Hindlimb muscle (tissue), 1 donor: ENCODE results near the gene SPSB3. TPM values are rescaled to one million over a fixed set of nuclear protein-coding genes. Genes with fewer than 3 reads are reported as not detected.

Experiments
- DNase-seq: peaks from one replicate; pipeline ENCODE4 v3.0.0-alpha.2; 2013
- polyA plus RNA-seq: library from polyadenylated mRNA; unstranded; fragments of 120-200 nt; gene quantifications from one replicate; pipeline ENCODE4 v1.2.1, GENCODE V29; 2013; ENCODE audit not compliant: insufficient read length

SPSB3 gene
- polyA plus RNA-seq, 1 donor = 30.5 TPM

DNA sequence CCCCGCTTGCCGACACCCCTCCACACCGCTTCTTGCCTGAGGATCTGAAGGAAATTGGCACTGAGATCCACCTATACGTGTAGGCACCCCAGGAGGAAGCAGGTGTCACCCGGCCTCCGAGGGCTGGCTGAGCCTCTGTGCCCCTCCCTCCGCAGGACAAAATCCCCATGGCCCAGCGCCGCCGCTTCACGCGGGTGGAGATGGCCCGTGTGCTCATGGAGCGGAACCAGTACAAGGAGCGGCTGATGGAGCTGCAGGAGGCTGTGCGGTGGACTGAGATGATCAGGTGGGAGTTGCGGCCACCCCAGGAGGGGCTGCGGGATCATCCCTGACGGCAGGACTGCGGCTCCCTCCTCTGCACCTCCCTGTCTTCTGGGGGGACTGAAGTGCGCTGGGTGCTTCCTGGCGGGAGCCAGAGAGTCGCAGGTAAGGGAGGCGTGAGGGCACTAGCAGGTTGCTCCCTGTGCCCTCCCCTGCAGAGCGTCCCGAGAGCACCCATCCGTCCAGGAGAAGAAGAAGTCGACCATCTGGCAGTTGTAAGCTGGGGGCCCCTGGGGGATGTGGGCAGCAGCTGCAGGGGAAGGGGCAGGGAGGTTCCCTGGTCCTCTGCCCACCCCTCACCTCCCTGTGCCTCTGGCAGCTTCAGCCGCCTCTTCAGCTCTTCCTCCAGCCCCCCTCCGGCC lies 20.0 kb downstream of the SPSB3 start:
- DNase-seq = no peak

DNA sequence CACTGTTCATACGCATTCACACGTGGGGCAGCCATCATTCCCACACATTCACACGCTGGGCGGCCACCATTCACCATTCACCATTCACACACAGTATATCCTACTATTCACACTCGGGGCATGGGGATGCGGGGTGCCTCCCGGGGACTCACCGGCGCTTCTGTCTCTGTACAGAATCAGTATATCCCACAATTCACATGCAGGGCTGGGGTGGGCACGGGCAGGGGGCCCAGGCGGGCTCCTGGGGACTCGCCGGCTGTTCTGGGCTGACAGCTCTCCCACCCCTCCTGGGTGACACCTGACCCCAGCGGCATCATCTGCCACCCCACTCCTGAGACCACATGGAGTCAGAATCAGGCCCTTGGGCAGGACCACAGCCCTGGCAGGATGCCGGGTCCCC lies 20.6 kb downstream of the SPSB3 start:
- no peak for DNase-seq

DNA sequence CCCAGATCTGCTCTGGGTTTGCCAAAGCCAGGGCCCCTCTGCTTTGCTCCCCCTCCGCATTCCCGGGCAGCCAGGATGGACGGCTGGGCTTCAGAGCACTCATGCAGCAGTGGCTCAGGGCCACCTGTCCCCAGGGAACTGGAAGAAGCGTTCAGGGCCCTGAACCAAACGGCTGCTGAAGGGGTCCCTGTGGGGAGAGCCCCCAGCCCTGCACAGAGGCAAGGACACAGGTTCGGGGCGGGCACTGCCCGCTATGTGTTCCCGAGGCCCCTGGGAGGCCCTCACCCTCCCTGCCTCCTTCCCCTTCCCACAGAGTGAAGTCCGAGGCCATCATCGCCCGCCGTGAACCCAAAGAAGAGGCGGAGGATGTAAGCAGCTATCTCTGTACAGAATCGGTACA lies 21.5 kb downstream of the SPSB3 start:
- no peak for DNase-seq

DNA sequence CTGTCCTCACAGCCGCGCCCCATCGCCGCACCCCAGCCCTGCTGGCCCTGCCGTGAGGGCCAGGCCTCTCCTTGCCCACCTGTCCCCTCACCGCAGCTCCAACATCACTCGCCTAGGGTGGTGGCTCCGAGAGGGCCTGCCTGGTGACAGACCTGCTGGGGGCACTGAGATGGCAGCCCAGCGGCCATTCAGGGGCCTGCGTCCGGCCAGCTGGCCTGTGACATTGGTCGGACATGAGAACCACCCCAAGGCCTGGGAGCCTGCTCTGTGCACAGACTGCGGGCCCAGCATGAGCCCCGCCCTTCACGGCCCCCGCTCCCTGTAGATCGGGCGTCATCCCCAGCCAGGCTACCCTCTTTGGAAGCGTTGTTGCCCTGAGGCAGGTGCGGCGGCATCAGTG lies 22.9 kb downstream of the SPSB3 start:
- no peak for DNase-seq

DNA sequence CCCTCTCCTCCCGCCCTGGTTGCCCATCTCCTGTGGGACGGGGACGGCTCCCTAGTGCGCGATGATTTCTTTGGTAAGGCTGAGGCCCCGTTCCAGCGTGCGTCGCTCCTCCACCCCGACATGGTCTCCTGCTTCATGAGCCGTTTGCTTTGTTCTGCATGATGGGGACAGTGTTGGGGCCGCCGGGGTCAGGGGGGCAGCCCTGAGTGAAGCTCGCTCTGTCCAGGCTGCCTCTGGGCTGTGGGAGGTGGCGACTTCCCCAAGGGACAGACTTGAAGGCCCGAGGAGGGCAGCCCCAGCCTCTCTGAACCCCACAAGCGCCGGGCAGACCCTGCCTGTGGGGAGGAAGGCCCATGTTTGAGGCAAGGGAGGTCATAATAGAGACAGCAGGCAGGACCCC lies 23.4 kb downstream of the SPSB3 start:
- no peak for DNase-seq

DNA sequence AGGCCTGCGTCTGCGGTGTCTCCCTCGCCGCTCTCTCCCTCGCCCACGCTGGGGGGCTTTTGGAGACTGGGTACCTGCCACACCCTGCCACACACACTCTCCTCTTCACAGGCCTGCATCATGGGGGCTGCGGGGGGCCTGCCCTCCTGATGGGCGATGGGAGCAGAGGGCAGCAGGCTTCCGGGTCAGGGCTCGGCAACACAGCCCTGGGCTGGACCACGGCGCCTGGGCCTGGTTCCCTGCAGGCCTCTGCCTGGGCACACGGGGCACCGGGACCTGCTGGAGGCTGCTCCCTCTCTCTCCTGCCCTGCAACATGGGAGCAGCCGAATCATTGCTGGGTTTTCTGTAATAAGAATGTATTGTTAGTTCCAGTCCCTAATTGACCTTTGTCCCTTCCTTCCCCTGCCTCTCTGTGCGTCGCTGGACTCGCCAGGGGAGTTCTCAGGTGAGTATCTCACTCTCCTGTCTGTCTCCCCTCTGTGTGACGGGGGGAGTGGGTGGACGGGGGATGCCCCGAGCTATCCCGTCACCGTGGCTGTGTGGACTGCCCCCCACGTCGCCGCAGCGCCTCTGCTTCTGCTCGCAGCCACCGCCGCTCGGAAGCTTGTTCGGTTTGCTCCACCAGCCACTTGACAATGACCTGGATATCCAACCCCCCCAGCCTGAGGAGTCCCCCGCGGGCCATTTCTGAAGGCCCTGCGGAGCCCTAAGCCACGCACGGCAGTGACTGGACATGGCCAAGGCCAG lies 24.5 kb downstream of the SPSB3 start:
- DNase-seq = no peak

DNA sequence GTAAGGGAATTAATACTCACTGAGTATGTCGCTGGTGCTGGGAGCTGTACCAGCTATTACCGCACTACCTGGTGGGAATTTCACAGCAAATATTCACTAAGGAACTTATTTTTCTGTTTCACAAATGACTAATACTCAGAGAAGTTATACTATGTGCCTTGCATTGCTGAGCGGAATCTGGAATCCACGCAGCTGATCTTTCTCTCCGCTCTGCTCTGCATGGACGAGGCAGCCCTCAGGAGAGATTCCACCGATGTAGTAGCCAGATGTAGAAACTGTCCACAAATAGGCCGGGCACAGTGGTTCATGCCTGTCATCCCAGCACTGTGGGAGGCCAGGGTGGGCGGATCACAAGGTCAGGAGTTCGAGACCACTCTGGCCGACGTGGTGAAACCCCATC lies 28.2 kb downstream of the SPSB3 start:
- DNase-seq = no peak

DNA sequence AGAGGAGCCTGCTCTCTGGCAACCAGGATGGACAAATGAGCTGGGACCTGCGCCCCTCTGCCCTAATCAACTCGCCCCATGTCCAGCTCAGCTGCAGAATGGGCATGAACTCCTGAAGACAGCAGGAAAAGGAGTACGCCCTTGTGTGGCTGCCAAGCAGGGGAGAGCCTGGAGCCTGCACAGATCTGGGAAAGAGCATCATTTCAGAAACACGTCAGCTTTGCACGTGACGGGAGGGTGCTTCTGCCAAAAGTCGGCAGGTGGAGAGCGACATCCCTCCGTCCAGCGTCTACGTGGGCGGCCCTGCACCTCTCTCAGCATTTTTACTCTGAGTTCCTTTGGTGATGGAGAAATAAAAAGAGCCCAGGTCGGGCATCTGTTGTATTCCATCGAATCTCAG lies 29.5 kb downstream of the SPSB3 start:
- DNase-seq = no peak

DNA sequence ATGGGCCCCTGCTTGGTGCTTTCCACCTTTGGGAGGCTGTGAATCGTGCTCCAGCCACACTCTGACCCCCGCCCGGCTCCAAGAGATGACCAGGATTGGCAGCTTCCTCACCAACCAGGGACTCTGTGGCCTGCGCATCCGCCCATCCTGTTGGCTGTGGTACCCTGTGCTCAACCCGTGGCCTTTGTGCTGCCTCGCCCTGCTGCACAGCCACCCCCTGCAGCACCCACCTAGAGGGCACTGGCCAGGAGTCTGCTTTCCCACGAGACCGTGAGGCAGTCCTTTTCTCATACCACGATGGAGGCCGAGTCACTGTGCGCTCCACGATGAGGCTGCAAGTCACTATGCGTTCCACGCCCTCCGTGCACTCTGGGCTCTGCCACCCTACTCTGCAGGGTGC lies 30.4 kb downstream of the SPSB3 start:
- no peak for DNase-seq

DNA sequence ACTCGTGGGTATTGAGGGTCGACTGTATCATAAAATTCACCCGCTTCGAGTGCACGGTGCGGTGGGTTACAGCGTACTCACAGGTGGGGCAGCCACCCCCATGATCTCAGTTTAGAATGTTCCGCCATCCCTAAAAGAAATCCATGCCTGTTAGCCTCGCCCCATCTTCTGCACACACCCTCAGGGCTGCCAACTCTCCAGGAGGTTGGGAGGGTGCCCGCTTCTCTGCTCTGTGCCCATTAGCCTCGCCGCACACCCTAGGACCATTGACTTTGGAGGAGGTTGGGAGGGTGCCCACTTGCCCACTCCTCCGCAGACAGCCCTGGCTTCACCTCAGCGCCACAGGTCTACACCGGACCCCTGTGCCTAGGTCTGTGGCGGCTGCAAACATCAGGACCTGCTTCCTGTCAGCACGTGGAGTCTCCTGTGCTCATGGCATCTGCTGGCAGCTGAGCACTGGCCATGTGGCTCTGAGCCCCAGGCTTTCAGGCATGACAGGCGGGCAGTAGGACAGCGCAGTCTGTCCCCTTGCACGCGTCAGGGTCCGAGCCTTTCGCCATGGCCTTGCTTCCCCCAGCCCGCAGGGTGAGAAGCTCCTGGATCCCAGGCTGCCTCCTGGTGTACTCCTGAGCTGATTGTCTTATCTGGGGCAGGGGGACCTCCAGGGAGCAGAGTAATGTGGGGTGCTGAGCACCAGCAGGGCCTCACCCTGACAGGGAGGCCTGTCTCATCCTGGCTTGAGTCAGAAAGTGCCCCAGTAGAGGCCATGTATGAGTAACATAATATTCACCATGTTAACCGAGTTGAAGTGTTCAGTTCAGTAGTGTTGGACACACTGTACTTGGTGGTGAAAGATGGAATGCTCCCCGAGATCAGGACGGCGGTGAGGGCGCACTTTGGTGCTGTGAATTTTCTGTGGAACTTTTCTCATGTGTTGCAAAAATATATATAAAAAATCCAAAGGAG lies 32.9 kb downstream of the SPSB3 start:
- no peak for DNase-seq

DNA sequence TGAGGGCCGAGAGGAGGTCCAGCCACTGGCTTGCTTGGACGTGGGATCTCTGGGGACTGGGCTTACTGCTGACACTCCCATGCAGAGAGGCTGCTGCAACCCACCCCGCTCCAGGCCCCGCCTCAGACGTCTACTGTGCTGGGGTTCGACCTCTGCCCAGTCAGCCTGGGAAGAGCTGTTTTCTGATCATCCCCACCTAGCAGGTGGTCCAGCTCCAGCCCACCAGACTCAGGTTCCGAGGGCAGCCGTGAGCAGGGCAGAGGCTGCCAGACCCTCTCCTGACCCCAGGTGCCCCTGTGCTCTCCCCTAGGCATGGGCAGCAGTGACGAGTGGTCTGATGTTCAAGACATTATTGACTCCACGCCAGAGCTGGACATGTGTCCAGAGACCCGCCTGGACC lies 34.4 kb downstream of the SPSB3 start:
- no peak for DNase-seq

DNA sequence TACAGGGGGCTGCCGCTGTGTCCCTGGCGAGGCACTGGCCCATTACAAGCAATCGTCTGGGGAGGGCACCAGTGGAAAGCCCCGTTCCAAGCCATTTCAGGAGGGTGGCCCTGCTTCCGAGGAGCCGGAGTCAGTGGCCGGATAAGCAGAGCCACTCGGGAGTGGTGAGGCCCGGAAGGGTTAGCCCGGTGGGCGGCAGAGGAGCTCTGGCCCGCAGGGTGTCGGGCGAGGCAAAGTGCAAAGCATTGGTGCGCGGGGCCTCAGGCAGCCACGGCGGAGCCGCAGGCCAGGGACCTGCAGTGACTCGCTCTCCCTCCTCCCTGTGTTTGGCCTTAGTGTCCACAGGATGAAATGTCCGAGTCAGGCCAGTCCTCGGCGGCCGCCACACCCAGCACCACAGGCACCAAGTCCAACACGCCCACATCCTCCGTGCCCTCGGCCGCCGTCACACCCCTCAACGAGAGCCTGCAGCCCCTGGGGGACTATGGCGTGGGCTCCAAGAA lies 35.6 kb downstream of the SPSB3 start:
- DNase-seq = no peak

DNA sequence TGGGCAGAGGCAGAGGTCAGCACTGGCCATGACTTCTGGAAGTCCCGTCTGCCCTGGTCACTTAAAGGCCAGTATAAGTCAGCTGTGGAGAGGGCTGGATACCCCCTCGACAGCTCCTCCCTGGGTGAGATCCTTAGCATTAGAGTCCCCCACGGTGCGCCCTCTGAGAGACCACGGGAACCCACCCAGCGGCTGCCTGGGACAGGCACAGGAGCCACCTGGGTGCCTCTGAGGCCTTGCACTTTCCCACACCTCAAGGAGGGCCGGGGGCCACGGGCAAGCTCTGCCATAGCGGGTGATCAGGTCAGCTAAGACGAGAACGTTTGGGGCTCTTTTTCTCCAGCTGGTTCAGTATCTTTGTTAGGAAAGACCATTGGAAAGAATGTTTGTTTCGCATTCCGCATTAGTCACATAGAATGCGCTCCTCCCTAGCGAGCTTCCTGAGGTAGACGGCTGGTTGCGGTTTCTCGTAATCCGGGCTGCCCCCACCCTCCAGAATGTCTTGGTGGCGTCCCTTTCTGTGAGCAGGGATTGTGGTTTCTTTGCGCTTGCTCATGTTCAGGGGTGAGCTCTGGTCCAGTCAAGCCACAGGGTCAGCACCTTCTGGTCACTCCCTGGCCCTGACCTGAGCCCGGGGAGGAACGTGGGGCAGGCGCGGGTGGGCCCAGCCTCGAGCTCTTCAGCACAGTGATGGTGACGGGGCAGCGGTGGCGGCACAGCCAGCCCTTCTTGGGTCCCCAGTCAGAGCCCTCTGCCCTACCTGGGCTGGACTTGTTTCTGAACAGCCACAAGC lies 36.3 kb downstream of the SPSB3 start:
- no peak for DNase-seq

DNA sequence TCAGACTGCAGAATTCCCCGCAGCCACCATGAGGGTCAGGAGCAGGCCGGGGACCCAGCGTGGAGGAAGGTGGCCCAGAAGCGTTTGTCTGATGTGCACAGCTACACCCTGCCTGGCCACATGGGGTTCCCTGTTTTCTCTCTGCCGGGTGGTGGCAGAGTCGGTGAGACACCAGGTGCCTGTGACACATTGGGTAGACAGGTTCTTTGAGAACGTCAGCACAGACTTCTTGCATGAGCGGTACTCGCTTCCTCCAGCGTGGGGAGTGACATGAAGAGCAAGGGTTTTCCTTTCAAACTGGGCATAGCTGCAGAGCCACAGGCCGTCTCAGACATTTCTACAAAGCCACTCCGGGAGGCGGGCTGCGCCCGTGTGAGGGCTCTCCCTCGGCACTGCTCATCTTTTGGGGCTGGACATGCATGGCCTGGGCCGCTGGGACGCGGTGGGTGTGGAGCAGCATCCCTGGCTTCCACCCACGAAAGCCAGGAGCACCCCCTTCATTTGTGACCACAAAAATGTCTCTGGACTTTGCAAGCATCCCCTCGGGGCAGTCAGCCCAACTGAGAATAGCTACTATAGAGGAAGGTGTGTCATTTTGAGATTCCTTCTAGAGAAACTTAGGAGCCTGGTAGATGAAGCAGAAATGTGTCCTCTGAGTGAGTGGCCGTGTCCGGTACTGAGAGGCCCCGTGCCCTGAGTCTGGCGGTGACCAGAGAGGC lies 37.0 kb downstream of the SPSB3 start:
- DNase-seq = no peak

DNA sequence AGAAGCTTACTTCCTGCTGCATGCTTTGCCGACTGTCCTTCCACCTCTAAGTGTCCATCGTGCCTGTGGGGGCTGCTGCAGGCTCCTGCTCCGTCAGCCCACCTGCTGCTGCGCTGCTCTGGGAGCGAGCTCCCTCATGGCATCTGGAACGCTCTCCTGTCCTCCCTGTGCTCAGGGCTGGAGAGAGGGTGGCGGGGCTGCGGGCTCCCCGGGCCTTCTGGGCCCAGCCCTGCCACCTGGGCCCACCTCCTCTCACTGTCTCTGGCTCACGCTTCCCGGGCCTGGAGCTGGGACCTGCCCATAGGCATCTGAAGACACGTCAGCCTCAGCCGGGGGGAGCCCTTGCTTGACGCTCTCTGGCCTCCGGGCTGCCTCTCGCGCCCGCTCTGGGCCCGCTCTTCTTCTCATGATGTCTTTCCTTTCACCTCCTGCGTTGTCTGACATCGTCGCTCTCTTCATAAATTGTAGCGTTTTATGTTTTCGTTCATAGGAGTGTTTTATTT lies 38.0 kb downstream of the SPSB3 start:
- DNase-seq = no peak

DNA sequence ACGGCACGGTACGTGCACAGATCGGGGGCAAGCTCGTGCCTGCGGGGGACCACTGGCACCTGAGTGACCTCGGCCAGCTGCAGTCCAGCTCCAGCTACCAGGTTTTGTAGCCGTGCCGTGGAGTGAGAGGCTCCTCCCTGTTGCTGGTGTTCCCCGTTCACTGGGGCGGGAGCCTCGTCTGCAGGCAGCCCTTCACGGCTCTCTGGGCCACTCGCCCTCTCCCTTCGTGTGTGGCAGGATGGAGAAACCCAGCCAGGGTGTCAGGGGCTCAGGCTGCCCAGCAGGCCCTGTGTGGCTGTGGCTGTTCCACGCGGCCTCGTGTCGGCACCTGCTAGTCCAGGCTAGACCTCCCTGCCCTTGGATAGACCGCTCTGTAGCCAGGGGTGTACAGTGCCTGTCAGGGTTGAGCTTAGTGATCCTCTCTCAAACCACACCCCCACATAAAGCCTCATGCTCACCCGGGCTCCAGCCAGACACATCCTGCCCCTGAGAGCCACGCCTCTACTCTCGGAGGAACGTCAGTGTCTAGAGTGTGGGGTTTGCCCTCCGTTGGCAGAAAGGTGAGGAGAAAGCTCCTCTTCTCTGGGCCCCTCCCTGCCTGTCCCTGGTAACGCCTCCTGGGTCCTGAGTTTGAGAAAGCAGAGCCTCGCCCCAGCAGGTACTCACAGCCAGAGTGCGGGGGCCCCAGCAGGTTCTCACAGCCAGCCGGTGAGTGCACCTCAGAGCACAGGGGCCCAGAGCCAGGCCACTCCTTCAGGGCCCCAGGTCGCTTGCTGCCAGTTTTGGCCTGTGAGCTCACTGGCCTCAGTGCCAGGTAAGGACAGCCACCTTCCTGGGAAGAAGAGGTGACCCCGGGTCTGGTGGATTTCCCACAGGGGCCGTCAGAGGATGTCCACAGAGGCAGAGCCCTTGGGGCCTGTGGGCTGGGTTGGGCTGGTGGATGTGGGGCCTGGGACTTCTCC lies 38.7 kb downstream of the SPSB3 start:
- DNase-seq = no peak

DNA sequence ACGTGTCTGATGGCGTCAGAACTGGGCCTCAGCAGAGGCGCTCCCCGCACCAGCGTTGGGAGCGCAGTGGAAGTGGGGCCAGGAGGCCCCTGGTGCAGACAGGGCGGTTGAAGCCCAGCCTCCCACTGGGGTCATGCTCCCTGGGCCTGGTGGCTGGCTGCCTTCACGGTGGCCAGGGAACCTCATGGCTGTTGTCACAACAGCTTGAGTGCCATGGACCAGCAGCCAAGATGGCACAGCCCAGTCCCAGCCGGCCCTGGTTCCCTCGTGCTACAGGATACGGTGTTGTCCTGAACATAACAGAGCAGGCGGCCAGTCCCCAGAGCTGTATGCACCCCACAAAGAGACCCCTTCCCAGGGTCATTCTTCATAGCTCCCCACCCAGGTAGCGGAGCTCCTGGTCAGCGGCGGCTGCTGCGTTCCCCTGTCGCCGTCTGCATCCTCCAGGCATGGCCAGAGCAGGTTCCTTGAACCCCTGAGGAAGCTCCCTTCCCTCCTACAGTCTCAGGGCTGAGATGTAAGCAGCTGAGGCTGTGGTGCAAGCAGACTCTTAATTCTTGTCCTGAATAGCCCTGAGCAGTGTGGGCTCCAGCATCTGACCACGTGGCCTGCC lies 40.7 kb downstream of the SPSB3 start:
- no peak for DNase-seq

DNA sequence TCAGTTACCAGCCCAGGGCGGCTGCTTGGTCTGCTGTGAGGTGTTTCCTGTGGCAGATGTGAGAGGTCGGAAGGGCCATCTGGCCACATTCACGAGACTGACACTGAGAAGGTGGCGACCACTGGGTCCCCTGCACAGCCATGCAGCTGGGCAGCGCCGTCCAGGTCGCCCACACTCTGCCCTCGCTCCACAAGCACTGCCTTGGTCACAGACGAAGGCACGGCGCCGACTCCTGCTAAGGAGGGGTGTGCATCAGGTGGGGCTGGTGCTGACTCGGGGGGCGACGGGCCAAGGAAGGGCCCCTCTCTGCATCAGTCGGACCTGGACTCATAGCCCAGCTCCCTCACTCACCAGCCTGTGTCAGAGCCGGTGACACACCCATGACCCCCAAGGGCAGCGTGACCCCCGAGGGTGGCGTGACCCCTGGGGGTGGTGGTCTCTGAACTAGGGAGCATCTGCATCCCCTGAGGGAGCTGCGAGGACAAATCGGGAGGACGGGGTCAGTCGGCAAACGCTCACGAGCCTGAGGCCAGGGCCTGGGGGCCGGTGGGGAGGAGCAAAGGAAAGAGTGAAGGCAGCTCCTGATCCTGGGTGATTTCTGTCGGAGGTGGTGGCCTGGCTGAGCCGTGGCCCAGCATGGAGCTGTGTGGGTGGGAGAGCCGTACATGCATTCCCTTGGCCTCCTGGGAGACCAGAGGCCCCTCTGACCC lies 41.4 kb downstream of the SPSB3 start:
- DNase-seq = no peak

DNA sequence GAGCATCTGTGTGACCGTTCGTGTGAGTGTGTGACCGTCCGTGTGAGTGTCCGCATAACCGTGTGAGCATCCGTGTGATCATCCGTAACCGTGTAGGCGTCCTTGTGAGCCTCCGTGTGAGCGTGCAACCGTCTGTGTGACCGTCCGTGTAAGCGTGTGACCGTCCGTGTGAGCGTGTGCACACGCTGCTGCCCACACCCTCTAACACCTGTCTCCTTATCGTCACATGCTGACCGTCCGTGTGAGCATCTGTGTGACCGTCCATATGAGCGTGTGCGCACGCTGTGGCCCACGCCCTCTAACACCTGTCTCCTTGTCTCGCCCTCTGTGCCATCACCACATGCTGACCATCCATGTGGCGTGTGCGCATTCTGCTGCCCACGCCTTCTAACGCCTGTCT lies 42.1 kb downstream of the SPSB3 start:
- DNase-seq = no peak
